ENCODE measurements around the gene TALDO1. TPM values are rescaled to one million over a fixed set of nuclear protein-coding genes. Genes with fewer than 3 reads are reported as not detected.

The TALDO1 gene
- total RNA-seq, 1 experiment from 2014 or later, result 314 TPM

GRCh38 chr11:798093-798713 is 50.9 kb downstream of the TALDO1 start, which contains the start of gene SLC25A22 (continued):
- TF ChIP-seq PRDM15 (CRISPR knock-in tag; IDR thresholded peaks at IDR 0.05) (no peak), SP1 (CRISPR knock-in tag; conservative IDR thresholded peaks at IDR 0.05) (peak; percentile 66; the same call in 1 of the 2 replicates), TP53 (CRISPR knock-in tag; IDR thresholded peaks at IDR 0.05) (peak; percentile 81; the same call in 1 of the 2 replicates), CBFB (CRISPR knock-in tag; IDR thresholded peaks at IDR 0.05; ENCODE audit: low read depth) (0 out of 2 replicates have a peak, but pooled peaks have one; percentile 46), HMGXB4 (CRISPR knock-in tag; IDR thresholded peaks at IDR 0.05) (peak; percentile 90), ZNF671 (CRISPR knock-in tag; IDR thresholded peaks at IDR 0.05) (0 out of 2 replicates have a peak, but pooled peaks have one; percentile 6), FOXP1 (CRISPR knock-in tag; IDR thresholded peaks at IDR 0.05; ENCODE audit: borderline replicate concordance) (peak; percentile 71; the same call in 1 of the 2 replicates)

- H3K27me3 Mint-ChIP-seq (ENCODE audit: low read depth), result no peaks in the 10 kb centered on the region
- CTCF ChIA-PET, result no interaction called here
- no peak for TF ChIP-seq ZNF232 (CRISPR knock-in tag; IDR thresholded peaks at IDR 0.05)
Observed at GRCh38 chr11:799641-800316, 52.5 kb downstream of the TALDO1 start.

GRCh38 chr11:800473-800872 is 53.2 kb downstream of the TALDO1 start:
- no peaks in the 10 kb centered on the region for H3K9me3 Mint-ChIP-seq
- H3K27ac Mint-ChIP-seq, result no peak overlapping the region
- no peak overlapping the region for H3K4me3 Mint-ChIP-seq
- no peaks in the 10 kb centered on the region for H3K27me3 Mint-ChIP-seq (ENCODE audit: low read depth)
- POLR2A ChIA-PET, result no interaction called here
- no peak for ATAC-seq
- H3K36me3 Mint-ChIP-seq, result no peaks in the 10 kb centered on the region
- CTCF ChIA-PET, result no interaction called here
- TF ChIP-seq, protein P1, sequence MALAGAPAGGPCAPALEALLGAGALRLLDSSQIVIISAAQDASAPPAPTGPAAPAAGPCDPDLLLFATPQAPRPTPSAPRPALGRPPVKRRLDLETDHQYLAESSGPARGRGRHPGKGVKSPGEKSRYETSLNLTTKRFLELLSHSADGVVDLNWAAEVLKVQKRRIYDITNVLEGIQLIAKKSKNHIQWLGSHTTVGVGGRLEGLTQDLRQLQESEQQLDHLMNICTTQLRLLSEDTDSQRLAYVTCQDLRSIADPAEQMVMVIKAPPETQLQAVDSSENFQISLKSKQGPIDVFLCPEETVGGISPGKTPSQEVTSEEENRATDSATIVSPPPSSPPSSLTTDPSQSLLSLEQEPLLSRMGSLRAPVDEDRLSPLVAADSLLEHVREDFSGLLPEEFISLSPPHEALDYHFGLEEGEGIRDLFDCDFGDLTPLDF (CRISPR knock-in tag; IDR thresholded peaks at IDR 0.05), result no peak
- TF ChIP-seq SMAD3 (CRISPR knock-in tag; IDR thresholded peaks at IDR 0.05; ENCODE audit: borderline replicate concordance) (no peak), ETV6 (CRISPR knock-in tag; IDR thresholded peaks at IDR 0.05) (no peak), OVOL2 (CRISPR knock-in tag; IDR thresholded peaks at IDR 0.05; ENCODE audit: borderline replicate concordance) (no peak), NFYB (CRISPR knock-in tag; conservative IDR thresholded peaks at IDR 0.05; ENCODE audit: low read depth) (no peak)
- DNase-seq (ENCODE audit: low spot score), result no peak
- peaks cover 17% of the 10 kb centered on the region for H3K4me1 Mint-ChIP-seq

More at GRCh38 chr11:799641-800316, 52.5 kb downstream of the TALDO1 start:
- ATAC-seq (no peak), DNase-seq (ENCODE audit: low spot score) (no peak)
- Mint-ChIP-seq H3K4me1 (peaks cover 16% of the 10 kb centered on the region), H3K4me3 (no peak overlapping the region), H3K27ac (no peak overlapping the region), H3K36me3 (no peaks in the 10 kb centered on the region), H3K9me3 (no peaks in the 10 kb centered on the region)
- POLR2A ChIA-PET, result no interaction called here

Measured in WTC11 (cell line).